Mucosa of descending colon (tissue), 3 donors: ENCODE data around the gene ZRANB2. TPM values are rescaled to one million over a fixed set of nuclear protein-coding genes. Genes with fewer than 3 reads are reported as not detected.

Experiments used
- ATAC-seq: fragments of 200-7000 bp; cut with Tn5 transposase; one replicate; pipeline ENCODE4 v1.9.1; 2020; ENCODE audit warnings: mild to moderate bottlenecking, moderate library complexity
- DNase-seq, 3 donors: peaks; one replicate each; pipeline ENCODE4 v3.0.0-alpha.2; 2020
- H3K36me3 ChIP-seq: fragments of 200-600 bp; one replicate; pipeline ENCODE4 v1.8.0; 2021; ENCODE audit warnings: low read depth, mild to moderate bottlenecking
- H3K4me1 ChIP-seq: fragments of 200-600 bp; one replicate; pipeline ENCODE4 v1.8.0; 2021; ENCODE audit warnings: low read depth, mild to moderate bottlenecking
- H3K4me3 ChIP-seq: fragments of 200-600 bp; one replicate; pipeline ENCODE4 v1.8.0; 2021; ENCODE audit warnings: mild to moderate bottlenecking
- H3K9me3 ChIP-seq: fragments of 200-600 bp; one replicate; pipeline ENCODE4 v1.8.0; 2021; ENCODE audit warnings: mild to moderate bottlenecking
- intact Hi-C, 2 donors: fragments of 100-400 bp; cut with DNase I in 1 of 2; cut with micrococcal nuclease in 1 of 2; formaldehyde crosslinking; loops; one replicate each; pipeline versions ENCODE4 v1.11.0 to v1.11.1; 2022; cut with DNase I, micrococcal nuclease
- total RNA-seq, 3 donors: library from RNA; stranded (reverse); fragmentation: NEBNext Ultra II Directional in 2 of 3; extraction: Animal tissue kit (Norgen Biotek cat#: 25700) in 2 of 3; gene quantifications; one replicate each; pipeline versions ENCODE4 v1.2.1 to v1.2.4, GENCODE V29; 2021 to 2023
- TF ChIP-seq, protein P1 (sequence below): fragments of 200-600 bp; IDR thresholded peaks from one replicate; pipeline ENCODE4 v1.8.0; 2022; ENCODE audit warnings: antibody characterized with exemption, mild to moderate bottlenecking
- donor health status: DM: no; HTN: no; CAD: no; lungs with moderate emphysema.
- donor health status: DM: no; HTN: no; CAD: no.
- donor health status: DM: no; HTN: yes; CAD: no.

The ZRANB2 gene
- total RNA-seq, 3 donors from 2014 or later: 74.8 to 108 (median 94.9) TPM

- peaks cover 7% of the 10 kb centered on the region for H3K36me3 ChIP-seq
- DNase-seq: no peak
Measured at GRCh38 chr1:71068325-71069240, 12.3 kb downstream of the ZRANB2 start.

GRCh38 chr1:71054791-71055190 is 26.0 kb downstream of the ZRANB2 start:
- no peaks in the 10 kb centered on the region for H3K9me3 ChIP-seq
- intact Hi-C loops: loop anchor here in 1 of 2 donors (10.0 kb wide), 1 partner anchor 530 kb away; no protein-coding TSS in a partner anchor
- no peak for DNase-seq
- TF ChIP-seq, protein P1, sequence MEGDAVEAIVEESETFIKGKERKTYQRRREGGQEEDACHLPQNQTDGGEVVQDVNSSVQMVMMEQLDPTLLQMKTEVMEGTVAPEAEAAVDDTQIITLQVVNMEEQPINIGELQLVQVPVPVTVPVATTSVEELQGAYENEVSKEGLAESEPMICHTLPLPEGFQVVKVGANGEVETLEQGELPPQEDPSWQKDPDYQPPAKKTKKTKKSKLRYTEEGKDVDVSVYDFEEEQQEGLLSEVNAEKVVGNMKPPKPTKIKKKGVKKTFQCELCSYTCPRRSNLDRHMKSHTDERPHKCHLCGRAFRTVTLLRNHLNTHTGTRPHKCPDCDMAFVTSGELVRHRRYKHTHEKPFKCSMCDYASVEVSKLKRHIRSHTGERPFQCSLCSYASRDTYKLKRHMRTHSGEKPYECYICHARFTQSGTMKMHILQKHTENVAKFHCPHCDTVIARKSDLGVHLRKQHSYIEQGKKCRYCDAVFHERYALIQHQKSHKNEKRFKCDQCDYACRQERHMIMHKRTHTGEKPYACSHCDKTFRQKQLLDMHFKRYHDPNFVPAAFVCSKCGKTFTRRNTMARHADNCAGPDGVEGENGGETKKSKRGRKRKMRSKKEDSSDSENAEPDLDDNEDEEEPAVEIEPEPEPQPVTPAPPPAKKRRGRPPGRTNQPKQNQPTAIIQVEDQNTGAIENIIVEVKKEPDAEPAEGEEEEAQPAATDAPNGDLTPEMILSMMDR: no peak
- H3K4me3 ChIP-seq: no peak overlapping the region
- peak; percentile 8 for ATAC-seq
- no peaks in the 10 kb centered on the region for H3K36me3 ChIP-seq
- no peaks in the 10 kb centered on the region for H3K4me1 ChIP-seq

More at GRCh38 chr1:71068325-71069240, 12.3 kb downstream of the ZRANB2 start:
- TF ChIP-seq, protein P1: no peak
- Histone ChIP-seq H3K4me1 (no peaks in the 10 kb centered on the region), H3K4me3 (no peak overlapping the region), H3K9me3 (no peaks in the 10 kb centered on the region)
- intact Hi-C loops: no loop called here
- peak; percentile 95 for ATAC-seq

- peak in 2 of 3 donors; percentile 30 to 50 for DNase-seq
- TF ChIP-seq, protein P1: no peak
- intact Hi-C loops: loop anchor here in 1 of 2 donors (10.0 kb wide), 1 partner anchor 530 kb away; no protein-coding TSS in a partner anchor
Measured at GRCh38 chr1:71054281-71054731, 26.5 kb downstream of the ZRANB2 start.

GRCh38 chr1:71053758-71054157 is 27.1 kb downstream of the ZRANB2 start:
- Histone ChIP-seq H3K36me3 (no peaks in the 10 kb centered on the region), H3K9me3 (no peaks in the 10 kb centered on the region), H3K4me3 (no peak overlapping the region), H3K4me1 (no peaks in the 10 kb centered on the region)
- TF ChIP-seq, protein P1: no peak
- intact Hi-C loops: loop anchor here in 1 of 2 donors (10.0 kb wide), 1 partner anchor 529 kb away; no protein-coding TSS in a partner anchor
- ATAC-seq (peak; percentile 26), DNase-seq (no peak)

More at GRCh38 chr1:71054281-71054731, 26.5 kb downstream of the ZRANB2 start:
- H3K4me1 ChIP-seq: no peaks in the 10 kb centered on the region
- H3K9me3 ChIP-seq: no peaks in the 10 kb centered on the region
- ATAC-seq: peak; percentile 38
- no peak overlapping the region for H3K4me3 ChIP-seq
- H3K36me3 ChIP-seq: no peaks in the 10 kb centered on the region

DNA sequence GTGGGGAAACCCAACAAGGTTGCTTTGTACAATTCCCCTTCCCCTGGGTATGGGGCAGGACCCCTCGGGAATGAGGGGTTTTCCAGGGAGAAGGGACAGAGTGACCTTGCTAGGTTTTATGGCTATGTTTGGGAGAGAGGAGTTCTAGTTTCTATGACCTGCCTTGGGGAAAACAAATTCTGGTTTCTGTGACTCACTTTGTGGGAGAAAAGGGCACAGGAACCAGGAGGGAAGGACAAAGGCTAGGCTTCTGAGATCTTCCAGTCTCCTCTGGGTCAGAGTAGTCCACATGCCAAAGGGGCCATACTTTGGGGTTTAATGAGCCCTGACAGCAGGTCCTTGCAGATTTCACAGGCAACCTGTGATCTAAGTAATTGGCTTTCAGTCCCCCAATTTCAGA is 27.7 kb downstream of the ZRANB2 start:
- H3K4me3 ChIP-seq: no peak overlapping the region
- ATAC-seq (no peak), DNase-seq (no peak)
- TF ChIP-seq, protein P1: no peak
- no peaks in the 10 kb centered on the region for H3K4me1 ChIP-seq
- H3K36me3 ChIP-seq: no peaks in the 10 kb centered on the region
- H3K9me3 ChIP-seq: no peaks in the 10 kb centered on the region
- intact Hi-C loops: loop anchor here in 1 of 2 donors (10.0 kb wide), 1 partner anchor 528 kb away; no protein-coding TSS in a partner anchor
